Bronchial epithelial cell (primary cell): ENCODE results near the gene WDR37. TPM values are rescaled to one million over a fixed set of nuclear protein-coding genes. Genes with fewer than 3 reads are reported as not detected.
A peak's percentile ranks its signal among the peaks of the same experiment; 100 is the strongest.

Experiments
- DNase-seq: peaks from one replicate; pipeline ENCODE4 v3.0.0-alpha.2; 2010; ENCODE audit warnings: low read depth
- FAIRE-seq: peaks from 2 replicates; lab custom pipeline; 2011; peaks lifted over from hg19 to GRCh38; lab: Jason Lieb, UNC
- H3K27me3 ChIP-seq: 2 replicates; pipeline ENCODE4 v1.5.1; 2011; ENCODE audit warnings: low read length; ENCODE audit not compliant: control insufficient read depth, insufficient read depth
- H3K36me3 ChIP-seq: 2 replicates; pipeline ENCODE4 v1.5.1; 2011; ENCODE audit warnings: low read length; ENCODE audit not compliant: control insufficient read depth, insufficient read depth
- H3K4me3 ChIP-seq: 2 replicates; pipeline ENCODE4 v1.5.1; 2011; ENCODE audit warnings: mild to moderate bottlenecking, low read depth, low read length, control low read depth
- CTCF ChIP-seq: IDR thresholded peaks from 2 replicates; pipeline ENCODE4 v1.5.1; 2011; ENCODE audit warnings: mild to moderate bottlenecking, moderate library complexity, low read length, control low read depth, inconsistent platforms; ENCODE audit not compliant: insufficient read depth, severe bottlenecking
- total RNA-seq: library from RNA; depleted of rRNA; stranded (reverse); fragments of >200 nt; gene quantifications from 2 replicates; pipeline ENCODE4 v1.2.1, GENCODE V29; 2014

WDR37 gene
- total RNA-seq, 1 donor from 2014 or later, result 11.1 TPM

- Histone ChIP-seq H3K27me3 (no peaks in the 10 kb centered on the region), H3K36me3 (peaks cover 11% of the 10 kb centered on the region), H3K4me3 (no peak overlapping the region)
- DNase-seq, result no peak
- TF ChIP-seq CTCF, result no peak
- no peak for FAIRE-seq
Measured at GRCh38 chr10:1043532-1043995, 12.6 kb upstream of the WDR37 start.

GRCh38 chr10:1044146-1044545 lies 12.0 kb upstream of the WDR37 start:
- FAIRE-seq, result no peak
- Histone ChIP-seq H3K27me3 (no peaks in the 10 kb centered on the region), H3K36me3 (peaks cover 11% of the 10 kb centered on the region), H3K4me3 (no peak overlapping the region)
- no peak for DNase-seq
- TF ChIP-seq CTCF, result no peak

- no peak for DNase-seq
- FAIRE-seq, result no peak
- H3K4me3 ChIP-seq, result no peak overlapping the region
- H3K36me3 ChIP-seq, result peaks cover 11% of the 10 kb centered on the region
- no peaks in the 10 kb centered on the region for H3K27me3 ChIP-seq
- no peak for TF ChIP-seq CTCF
Measured at GRCh38 chr10:1044964-1045363, 11.2 kb upstream of the WDR37 start.

GRCh38 chr10:1045415-1045814 lies 10.8 kb upstream of the WDR37 start:
- no peak overlapping the region for H3K4me3 ChIP-seq
- no peak for TF ChIP-seq CTCF
- peaks cover 9% of the 10 kb centered on the region for H3K36me3 ChIP-seq
- DNase-seq (no peak), FAIRE-seq (no peak)
- H3K27me3 ChIP-seq, result no peaks in the 10 kb centered on the region

GRCh38 chr10:1047937-1048336 lies 8.2 kb upstream of the WDR37 start:
- Histone ChIP-seq H3K27me3 (no peaks in the 10 kb centered on the region), H3K4me3 (peak overlapping the region; percentile 76), H3K36me3 (peaks cover 8% of the 10 kb centered on the region)
- TF ChIP-seq CTCF, result no peak
- DNase-seq, result no peak
- FAIRE-seq, result no peak

- TF ChIP-seq CTCF, result no peak
- peaks cover 6% of the 10 kb centered on the region for H3K36me3 ChIP-seq
- no peak for FAIRE-seq
- H3K27me3 ChIP-seq, result no peaks in the 10 kb centered on the region
- DNase-seq, result no peak
- H3K4me3 ChIP-seq, result peak overlapping the region; percentile 76
Measured at GRCh38 chr10:1048349-1048731, 7.8 kb upstream of the WDR37 start.
